H1 (cell line): Measurements from ENCODE around the gene TOP3B. TPM values are rescaled to one million over a fixed set of nuclear protein-coding genes. Genes with fewer than 3 reads are reported as not detected.

Experiments used
- CTCF ChIA-PET: fragments of 300-600 bp; sonication (Branson Sonifier 250); formaldehyde crosslinking; loops from one replicate; lab custom pipeline; 2021; ENCODE audit not compliant: partially characterized antibody; lab: Charles Lee
- POLR2A ChIA-PET: fragments of 300-600 bp; sonication (Branson Sonifier 250); formaldehyde crosslinking; loops from one replicate; lab custom pipeline; 2021; ENCODE audit warnings: inconsistent platforms; ENCODE audit not compliant: partially characterized antibody; lab: Charles Lee
- DNase-seq, 2 experiments: peaks; one replicate each; pipeline versions ENCODE4 v3.0.0 to v3.0.0-alpha.2; 2010 to 2022; ENCODE audit warnings: low spot score in 2 of 2, low read depth in 1 of 2, mixed read lengths in 1 of 2
- FAIRE-seq: peaks from 2 replicates; lab custom pipeline; 2011; peaks lifted over from hg19 to GRCh38; lab: Jason Lieb, UNC
- H2AFZ ChIP-seq: 2 replicates; pipeline ENCODE4 v1.8.1; 2012; ENCODE audit warnings: low read length, inconsistent platforms
- H2AK5ac ChIP-seq: 2 replicates; pipeline ENCODE4 v1.6.1; 2013; ENCODE audit warnings: low read depth, low read length
- H2BK120ac ChIP-seq: replicated peaks from 2 replicates; pipeline ENCODE3; 2013; ENCODE audit warnings: low read depth, low read length, inconsistent platforms
- H2BK12ac ChIP-seq: 2 replicates; pipeline ENCODE4 v1.6.1; 2013; ENCODE audit warnings: low read depth, low read length
- H2BK15ac ChIP-seq: 2 replicates; pipeline ENCODE4 v1.6.1; 2013; ENCODE audit warnings: low read length
- H2BK20ac ChIP-seq: 2 replicates; pipeline ENCODE4 v1.6.1; 2013; ENCODE audit warnings: low read length
- H2BK5ac ChIP-seq: 2 replicates; pipeline ENCODE4 v1.6.1; 2013; ENCODE audit warnings: low read depth, low read length
- H3K14ac ChIP-seq: 2 replicates; pipeline ENCODE4 v1.6.1; 2013; ENCODE audit warnings: inconsistent platforms; ENCODE audit not compliant: insufficient read length
- H3K18ac ChIP-seq: 2 replicates; pipeline ENCODE4 v1.6.1; 2013; ENCODE audit warnings: low read length; ENCODE audit errors: extremely low read depth
- H3K23ac ChIP-seq: 2 replicates; pipeline ENCODE4 v1.6.1; 2013; ENCODE audit warnings: inconsistent platforms; ENCODE audit not compliant: insufficient read length
- H3K23me2 ChIP-seq: 2 replicates; pipeline ENCODE4 v1.6.1; 2013; ENCODE audit warnings: low read depth, low read length
- H3K27ac ChIP-seq: 2 replicates; pipeline ENCODE4 v1.6.1; 2011; ENCODE audit warnings: low read depth, low read length, inconsistent platforms
- H3K27me3 ChIP-seq, 4 experiments: replicated peaks in 1 of 4; 1 replicate in 1 of 4; 2 replicates in 3 of 4; pipeline versions ENCODE4 v1.6.1 to v1.8.1; 2011 to 2013; ENCODE audit warnings: low read length in 3 of 4, mild to moderate bottlenecking in 3 of 4, inconsistent platforms in 2 of 4, mixed read lengths in 2 of 4, moderate library complexity in 1 of 4; ENCODE audit not compliant: control insufficient read depth in 3 of 4, insufficient read depth in 3 of 4; ENCODE audit errors: extremely low read depth in 1 of 4
- H3K36me3 ChIP-seq, 4 experiments: 2 replicates each; pipeline versions ENCODE4 v1.6.1 to v1.8.1; 2011 to 2013; ENCODE audit warnings: mild to moderate bottlenecking in 4 of 4, low read length in 3 of 4, moderate library complexity in 2 of 4, control low read depth in 1 of 4, inconsistent platforms in 1 of 4; ENCODE audit not compliant: insufficient read depth in 4 of 4, control insufficient read depth in 2 of 4
- H3K4ac ChIP-seq: replicated peaks from 2 replicates; pipeline ENCODE3; 2013; ENCODE audit warnings: low read length, low read depth, mixed read lengths, inconsistent platforms; ENCODE audit not compliant: insufficient read length
- H3K4me1 ChIP-seq, 4 experiments: replicated peaks in 1 of 4; 1 replicate in 1 of 4; 2 replicates in 3 of 4; pipeline versions ENCODE4 v1.6.1 to v1.8.1; 2011 to 2013; ENCODE audit warnings: low read length in 3 of 4, inconsistent platforms in 2 of 4, mixed read lengths in 1 of 4; ENCODE audit not compliant: insufficient read depth in 4 of 4, control insufficient read depth in 3 of 4
- H3K4me2 ChIP-seq, 2 experiments: 2 replicates each; pipeline versions ENCODE4 v1.6.1 to v1.8.1; 2011 to 2013; ENCODE audit warnings: low read depth in 2 of 2, low read length in 2 of 2, control low read depth in 1 of 2, inconsistent platforms in 1 of 2, mild to moderate bottlenecking in 1 of 2; ENCODE audit not compliant: insufficient read depth in 1 of 2
- H3K4me3 ChIP-seq, 4 experiments: fragments of 200-600, 300-600 bp in 1 of 4; sonication (generic), shearing (Covaris generic), sonication (Bioruptor Twin) in 1 of 4; 2 replicates each; pipeline versions ENCODE4 v1.5.1 to v1.8.1; 2011 to 2016; ENCODE audit warnings: low read length in 4 of 4, low read depth in 3 of 4, control low read depth in 2 of 4, inconsistent platforms in 2 of 4, mild to moderate bottlenecking in 2 of 4, mixed read lengths in 1 of 4, moderate library complexity in 1 of 4; ENCODE audit not compliant: insufficient read depth in 2 of 4; ENCODE audit errors: extremely low read depth in 1 of 4
- H3K56ac ChIP-seq: replicated peaks from 2 replicates; pipeline ENCODE3; 2013; ENCODE audit warnings: low read depth, mild to moderate bottlenecking, mixed read lengths, low read length, inconsistent platforms; ENCODE audit not compliant: insufficient read length
- H3K79me1 ChIP-seq: 2 replicates; pipeline ENCODE4 v1.6.1; 2013; ENCODE audit warnings: low read depth, low read length, control low read depth
- H3K79me2 ChIP-seq, 2 experiments: 2 replicates each; pipeline versions ENCODE4 v1.6.1 to v1.8.1; 2012 to 2013; ENCODE audit warnings: low read length in 2 of 2, mild to moderate bottlenecking in 2 of 2, inconsistent platforms in 1 of 2; ENCODE audit not compliant: insufficient read depth in 2 of 2, control insufficient read depth in 1 of 2
- H3K9ac ChIP-seq, 4 experiments: replicated peaks in 1 of 4; 1 replicate in 1 of 4; 2 replicates in 3 of 4; pipeline versions ENCODE4 v1.6.1 to v1.8.1; 2011 to 2013; ENCODE audit warnings: low read depth in 3 of 4, low read length in 3 of 4, control low read depth in 2 of 4, mild to moderate bottlenecking in 2 of 4, moderate library complexity in 2 of 4, inconsistent platforms in 1 of 4; ENCODE audit errors: extremely low read depth in 1 of 4
- H3K9me3 ChIP-seq, 2 experiments: 2 replicates each; pipeline versions ENCODE4 v1.6.1 to v1.8.1; 2012 to 2013; ENCODE audit warnings: mild to moderate bottlenecking in 2 of 2, moderate library complexity in 2 of 2, control low read depth in 1 of 2, inconsistent platforms in 1 of 2, low read depth in 1 of 2, low read length in 1 of 2, mixed read lengths in 1 of 2; ENCODE audit not compliant: insufficient read depth in 2 of 2
- H4K20me1 ChIP-seq, 2 experiments: replicated peaks in 1 of 2; 2 replicates each; pipeline versions ENCODE3 to v1.8.1; 2011 to 2013; ENCODE audit warnings: inconsistent platforms in 2 of 2, low read length in 2 of 2, mild to moderate bottlenecking in 1 of 2; ENCODE audit not compliant: insufficient read depth in 2 of 2, control insufficient read depth in 1 of 2
- H4K5ac ChIP-seq: 2 replicates; pipeline ENCODE4 v1.6.1; 2013; ENCODE audit warnings: low read length, low read depth, mixed read lengths, inconsistent platforms; ENCODE audit not compliant: insufficient read length
- H4K8ac ChIP-seq: 2 replicates; pipeline ENCODE4 v1.8.0; 2013; ENCODE audit warnings: mild to moderate bottlenecking, moderate library complexity, low read length, inconsistent platforms; ENCODE audit not compliant: insufficient read depth; ENCODE audit errors: extremely low read depth
- H4K91ac ChIP-seq: replicated peaks from 2 replicates; pipeline ENCODE3; 2013; ENCODE audit warnings: low read length, mixed read lengths, inconsistent platforms; ENCODE audit not compliant: insufficient read length
- GTF2F1 ChIP-seq: IDR thresholded peaks from 2 replicates; pipeline ENCODE4 v1.6.1; 2012; ENCODE audit warnings: low read depth, low read length, improper control_type of control experiment, borderline replicate concordance
- WGBS, 2 experiments: shearing (Covaris generic) in 1 of 2; methylation state at CpG; one replicate each; pipeline versions ENCODE4 v1.1.6 to v1.1.7; 2013 to 2015; ENCODE audit warnings: low lambda C conversion rate in 2 of 2, mixed read lengths in 2 of 2, inconsistent platforms in 1 of 2, low coverage in 1 of 2, missing lambda C conversion rate in 1 of 2; ENCODE audit not compliant: insufficient replicate concordance in 2 of 2, insufficient coverage in 1 of 2, insufficient read length in 1 of 2; ENCODE audit errors: extremely low coverage in 1 of 2, missing lambda C conversion rate in 1 of 2; 5-methylcytosine and 5-hydroxymethylcytosine counted together
- polyA plus RNA-seq, 7 experiments: library from polyadenylated mRNA; depleted of rRNA in 3 of 7; stranded (reverse) in 5 of 7; unstranded in 2 of 7; fragments of >200 nt in 5 of 7; fragments of 200-250 nt in 2 of 7; gene quantifications; 1 replicate in 5 of 7; 2 replicates in 1 of 7; 4 replicates in 1 of 7; pipeline versions ENCODE4 v1.2.1 to v1.2.3, GENCODE V29; 2011 to 2013; ENCODE audit warnings: missing spikeins in 2 of 7, mixed read lengths in 2 of 7
- total RNA-seq: library from RNA; stranded (reverse); fragmentation: NEBNext Ultra II Directional; extraction: Animal tissue kit (Norgen Biotek cat#: 25700); gene quantifications from 2 replicates; pipeline ENCODE4 v1.2.1, GENCODE V29; 2021
- TF ChIP-seq, protein P1 (sequence below): IDR thresholded peaks from 2 replicates; pipeline ENCODE4 v1.6.1; 2012; ENCODE audit warnings: inconsistent platforms

TOP3B gene
- total and polyA plus RNA-seq, 2 of the 8 experiments (the other 6 are each of a cell fraction or from before 2014, with no cell fraction given): 30.4 to 52.8 TPM

GRCh38 chr22:21951931-21952465, 30.6 kb downstream of the TOP3B start:
- Histone ChIP-seq H3K14ac (no peak overlapping the region), H3K9me3 (no peaks in the 10 kb centered on the region), H3K23me2 (no peaks in the 10 kb centered on the region; the same call in 1 of the 2 replicates), H3K18ac (no peak overlapping the region), H3K56ac (no peak overlapping the region), H4K20me1 (peaks cover 0 to 8% of the 10 kb centered on the region in 2 experiments), H3K4me2 (peak overlapping the region; percentile 51 to 95), H2BK5ac (no peak overlapping the region), H2BK20ac (no peak overlapping the region), H3K4me1 (peaks cover 0 to 8% (median 5%) of the 10 kb centered on the region in 4 experiments; a peak in 5 of 7 replicates), H2BK15ac (no peak overlapping the region), H3K4me3 (peak overlapping the region; percentile 34 to 93 (median 76)), H4K8ac (no peak overlapping the region), H3K9ac (no peak overlapping the region), H4K91ac (no peak overlapping the region), H3K27ac (no peak overlapping the region), H2AK5ac (no peak overlapping the region), H3K79me2 (no peaks in the 10 kb centered on the region), H2BK12ac (no peak overlapping the region), H3K36me3 (no peaks in the 10 kb centered on the region), H3K79me1 (no peaks in the 10 kb centered on the region), H4K5ac (no peak overlapping the region), H3K23ac (no peak overlapping the region), H2AFZ (no peak overlapping the region), H2BK120ac (no peak overlapping the region), H3K27me3 (peaks cover 0 to 17% (median 6%) of the 10 kb centered on the region in 4 experiments; a peak in 4 of 7 replicates), H3K4ac (no peak overlapping the region)
- DNase-seq (peak in 1 of 2 experiments; percentile 74), FAIRE-seq (no peak)
- CTCF ChIA-PET: interaction anchor here (0.6 to 8.0 kb wide), 11 partner anchors 9 to 242 kb away, joined by 3 to 60 read pairs (median 5); no protein-coding TSS in a partner anchor
- POLR2A ChIA-PET: interaction anchor here (0.9 to 2.2 kb wide), 4 partner anchors 15 to 299 kb away, joined by 3 to 14 read pairs (median 6); partner anchors contain the start of gene YPEL1
- 41% methylated on average over 25 of the region's 29 CpGs; no CpG with 5 or more reads in 1 of the 2 experiments for WGBS, 2 experiments
- TF ChIP-seq, protein P1, sequence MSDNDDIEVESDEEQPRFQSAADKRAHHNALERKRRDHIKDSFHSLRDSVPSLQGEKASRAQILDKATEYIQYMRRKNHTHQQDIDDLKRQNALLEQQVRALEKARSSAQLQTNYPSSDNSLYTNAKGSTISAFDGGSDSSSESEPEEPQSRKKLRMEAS: peak; percentile 44; the same call in 1 of the 2 replicates
- no peak for TF ChIP-seq GTF2F1
